Smooth muscle cell (in vitro differentiated cells): ENCODE data around the gene OR6C1. TPM values are rescaled to one million over a fixed set of nuclear protein-coding genes. Genes with fewer than 3 reads are reported as not detected.

Experiments
- DNase-seq: peaks from one replicate; lab custom pipeline; 2025; ENCODE audit not compliant: unreplicated experiment; lab: John Stamatoyannopoulos, UW
- H2AFZ ChIP-seq: fragments of 200-600 bp; sonication (generic); 2 replicates; pipeline ENCODE4 v1.6.0; 2016; ENCODE audit warnings: antibody characterized with exemption, low read depth, mild to moderate bottlenecking
- H3F3A ChIP-seq: fragments of 200-600 bp; sonication (generic); 2 replicates; pipeline ENCODE4 v1.6.0; 2017; ENCODE audit warnings: antibody characterized with exemption, low read depth
- H3K27ac ChIP-seq: fragments of 200-600 bp; sonication (generic); 2 replicates; pipeline ENCODE4 v1.5.1; 2016; ENCODE audit warnings: low read depth, mild to moderate bottlenecking
- H3K27me3 ChIP-seq: fragments of 200-600 bp; sonication (generic); 2 replicates; pipeline ENCODE4 v1.6.1; 2016; ENCODE audit warnings: low read depth, mild to moderate bottlenecking
- H3K36me3 ChIP-seq: fragments of 200-600 bp; sonication (generic); 2 replicates; pipeline ENCODE4 v1.5.1; 2016; ENCODE audit warnings: low read depth
- H3K4me1 ChIP-seq: fragments of 200-600 bp; sonication (generic); 2 replicates; pipeline ENCODE4 v1.5.1; 2016; ENCODE audit warnings: low read depth
- H3K4me2 ChIP-seq: fragments of 200-600 bp; sonication (generic); 2 replicates; pipeline ENCODE4 v1.6.0; 2016; ENCODE audit warnings: mild to moderate bottlenecking
- H3K4me3 ChIP-seq: fragments of 200-600 bp; sonication (generic); 2 replicates; pipeline ENCODE4 v1.5.1; 2016; ENCODE audit warnings: mild to moderate bottlenecking
- H3K79me2 ChIP-seq: fragments of 200-600 bp; sonication (generic); 2 replicates; pipeline ENCODE4 v1.6.0; 2016; ENCODE audit warnings: low read depth, mild to moderate bottlenecking
- H3K9ac ChIP-seq: fragments of 200-600 bp; sonication (generic); 2 replicates; pipeline ENCODE4 v1.6.0; 2016; ENCODE audit warnings: low read depth
- H3K9me3 ChIP-seq: fragments of 200-600 bp; sonication (generic); replicated peaks from 2 replicates; pipeline ENCODE4 v1.5.1; 2016; ENCODE audit warnings: low read depth
- H4K20me1 ChIP-seq: fragments of 200-600 bp; sonication (generic); 2 replicates; pipeline ENCODE4 v1.6.0; 2016; ENCODE audit warnings: low read depth
- WGBS: methylation state at CpG from one replicate; pipeline ENCODE4 v1.1.7; 2016; ENCODE audit warnings: low lambda C conversion rate; 5-methylcytosine and 5-hydroxymethylcytosine counted together
- polyA plus RNA-seq: library from polyadenylated mRNA; unstranded; fragments of >200 nt; fragmentation: Nextera tagmentation; extraction: Ambion mirVana; gene quantifications from 2 replicates; pipeline ENCODE4 v1.2.1, GENCODE V29; 2016
- total RNA-seq: library from RNA; depleted of rRNA; stranded (reverse); fragments of >200 nt; gene quantifications from 2 replicates; pipeline ENCODE4 v1.2.3, GENCODE V29; 2014
- TF ChIP-seq, protein P1 (sequence below): fragments of 200-600 bp; sonication (generic); IDR thresholded peaks from 2 replicates; pipeline ENCODE4 v1.5.1; 2017; ENCODE audit warnings: borderline replicate concordance, mild to moderate bottlenecking, antibody characterized with exemption; ENCODE audit not compliant: insufficient read depth, poor library complexity, severe bottlenecking

Gene OR6C1
- total and polyA plus RNA-seq, 2 experiments from 2014 or later, result not detected

DNA sequence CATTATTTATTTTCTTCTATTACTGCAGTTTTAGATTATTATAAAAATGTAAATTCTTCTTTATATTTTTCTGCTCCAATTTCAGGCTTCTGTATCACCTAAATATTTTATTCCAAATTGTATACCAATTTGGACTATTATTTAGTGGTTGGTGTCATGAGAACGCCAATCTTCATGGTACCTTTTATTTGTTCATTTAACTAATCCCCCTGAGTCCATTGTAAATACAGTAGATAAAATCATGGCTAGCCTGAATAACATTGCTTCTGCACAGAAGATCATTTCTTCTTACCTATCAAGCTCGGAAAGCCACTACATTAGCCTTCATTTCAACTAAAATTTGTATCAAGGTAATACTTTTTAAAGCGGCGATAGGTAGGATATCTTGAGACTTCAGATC, 48.5 kb downstream of the OR6C1 start, which contains the start of gene OR6C75:
OR6C75 (plus strand) TSS at position 301 of the 400 bp plus-strand sequence. CDS start 2,136 bp downstream, outside the sequence.
- DNase-seq, result no peak
- Histone ChIP-seq H3F3A (no peaks in the 10 kb centered on the region), H3K4me3 (no peak within 1 kb of the TSS), H3K79me2 (no peaks in the 10 kb centered on the region), H4K20me1 (no peaks in the 10 kb centered on the region), H3K9ac (no peak within 1 kb of the TSS), H3K27ac (no peak within 1 kb of the TSS), H3K27me3 (no peaks in the 10 kb centered on the region), H3K9me3 (no peaks in the 10 kb centered on the region), H3K4me1 (no peaks in the 10 kb centered on the region), H2AFZ (no peak within 1 kb of the TSS), H3K4me2 (no peak within 1 kb of the TSS), H3K36me3 (no peaks in the 10 kb centered on the region)
- TF ChIP-seq, protein P1, sequence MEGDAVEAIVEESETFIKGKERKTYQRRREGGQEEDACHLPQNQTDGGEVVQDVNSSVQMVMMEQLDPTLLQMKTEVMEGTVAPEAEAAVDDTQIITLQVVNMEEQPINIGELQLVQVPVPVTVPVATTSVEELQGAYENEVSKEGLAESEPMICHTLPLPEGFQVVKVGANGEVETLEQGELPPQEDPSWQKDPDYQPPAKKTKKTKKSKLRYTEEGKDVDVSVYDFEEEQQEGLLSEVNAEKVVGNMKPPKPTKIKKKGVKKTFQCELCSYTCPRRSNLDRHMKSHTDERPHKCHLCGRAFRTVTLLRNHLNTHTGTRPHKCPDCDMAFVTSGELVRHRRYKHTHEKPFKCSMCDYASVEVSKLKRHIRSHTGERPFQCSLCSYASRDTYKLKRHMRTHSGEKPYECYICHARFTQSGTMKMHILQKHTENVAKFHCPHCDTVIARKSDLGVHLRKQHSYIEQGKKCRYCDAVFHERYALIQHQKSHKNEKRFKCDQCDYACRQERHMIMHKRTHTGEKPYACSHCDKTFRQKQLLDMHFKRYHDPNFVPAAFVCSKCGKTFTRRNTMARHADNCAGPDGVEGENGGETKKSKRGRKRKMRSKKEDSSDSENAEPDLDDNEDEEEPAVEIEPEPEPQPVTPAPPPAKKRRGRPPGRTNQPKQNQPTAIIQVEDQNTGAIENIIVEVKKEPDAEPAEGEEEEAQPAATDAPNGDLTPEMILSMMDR, result no peak
- 92% methylated on average over 4 of the region's 4 CpGs for WGBS

DNA sequence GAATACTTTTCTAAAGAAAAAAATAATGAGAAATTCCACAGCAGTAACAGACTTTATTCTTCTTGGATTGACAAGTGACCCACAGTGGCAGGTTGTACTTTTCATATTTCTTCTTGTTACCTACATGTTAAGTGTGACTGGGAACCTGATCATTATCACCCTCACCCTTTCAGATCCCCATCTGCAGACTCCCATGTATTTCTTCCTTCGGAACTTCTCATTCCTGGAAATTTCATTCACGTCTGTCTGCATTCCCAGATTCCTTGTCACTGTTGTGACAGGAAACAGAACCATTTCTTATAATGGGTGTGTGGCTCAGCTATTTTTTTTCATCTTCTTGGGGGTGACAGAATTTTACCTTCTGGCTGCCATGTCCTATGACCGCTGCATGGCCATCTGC, 50.9 kb downstream of the OR6C1 start:
- H3K9me3 ChIP-seq, result no peaks in the 10 kb centered on the region
- H3K27ac ChIP-seq, result no peak overlapping the region
- no peaks in the 10 kb centered on the region for H3K27me3 ChIP-seq
- H3K36me3 ChIP-seq, result no peaks in the 10 kb centered on the region
- no peaks in the 10 kb centered on the region for H3K4me1 ChIP-seq
- no peak overlapping the region for H3K4me3 ChIP-seq
- no peak overlapping the region for H3K9ac ChIP-seq
- no peak for DNase-seq
- no peak overlapping the region for H3K4me2 ChIP-seq
- H3K79me2 ChIP-seq, result no peaks in the 10 kb centered on the region
- no peaks in the 10 kb centered on the region for H3F3A ChIP-seq
- H4K20me1 ChIP-seq, result no peaks in the 10 kb centered on the region
- no peak overlapping the region for H2AFZ ChIP-seq
- WGBS, result 77% methylated on average over 3 of the region's 3 CpGs
- TF ChIP-seq, protein P1, result no peak

Other genes with a start within 250 kb of the OR6C1 start
- gene OR9K2, start 187.9 kb upstream of the OR6C1 start, total RNA-seq, result not detected in 2 replicates
- not detected in 2 replicates for gene OR9K2, start 187.9 kb upstream of the OR6C1 start, polyA plus RNA-seq
- not detected in 2 replicates for gene OR10A7, start 93.3 kb upstream of the OR6C1 start, total RNA-seq
- not detected in 2 replicates for gene OR10A7, start 93.3 kb upstream of the OR6C1 start, polyA plus RNA-seq
- gene OR6C74, start 69.7 kb upstream of the OR6C1 start, total RNA-seq, result not detected in 2 replicates
- gene OR6C74, start 69.7 kb upstream of the OR6C1 start, polyA plus RNA-seq, result not detected in 2 replicates
- gene OR6C6, start 17.8 kb upstream of the OR6C1 start, total RNA-seq, result not detected in 2 replicates
- gene OR6C6, start 17.8 kb upstream of the OR6C1 start, polyA plus RNA-seq, result not detected in 2 replicates
- gene OR6C3, start 16.4 kb downstream of the OR6C1 start, total RNA-seq, result not detected in 2 replicates
- not detected in 2 replicates for gene OR6C3, start 16.4 kb downstream of the OR6C1 start, polyA plus RNA-seq
- not detected in 2 replicates for gene OR6C75, start 48.6 kb downstream of the OR6C1 start, total RNA-seq
- not detected in 2 replicates for gene OR6C75, start 48.6 kb downstream of the OR6C1 start, polyA plus RNA-seq
- gene OR6C65, start 86.2 kb downstream of the OR6C1 start, total RNA-seq, result not detected in 2 replicates
- gene OR6C65, start 86.2 kb downstream of the OR6C1 start, polyA plus RNA-seq, result not detected in 2 replicates
- not detected in 2 replicates for gene OR6C76, start 111.9 kb downstream of the OR6C1 start, total RNA-seq
- gene OR6C76, start 111.9 kb downstream of the OR6C1 start, polyA plus RNA-seq, result not detected in 2 replicates
- not detected in 2 replicates for gene OR6C2, start 129.7 kb downstream of the OR6C1 start, total RNA-seq
- gene OR6C2, start 129.7 kb downstream of the OR6C1 start, polyA plus RNA-seq, result not detected in 2 replicates
- not detected in 2 replicates for gene OR6C70, start 155.8 kb downstream of the OR6C1 start, total RNA-seq
- not detected in 2 replicates for gene OR6C70, start 155.8 kb downstream of the OR6C1 start, polyA plus RNA-seq
- gene OR6C68, start 178.0 kb downstream of the OR6C1 start, total RNA-seq, result not detected in 2 replicates
- gene OR6C68, start 178.0 kb downstream of the OR6C1 start, polyA plus RNA-seq, result not detected in 2 replicates
- gene OR6C4, start 235.3 kb downstream of the OR6C1 start, total RNA-seq, result not detected in 2 replicates
- gene OR6C4, start 235.3 kb downstream of the OR6C1 start, polyA plus RNA-seq, result not detected in 2 replicates